OCI-M2 (cell line): ENCODE data around the gene CTIF.

Experiments
- DNase-seq: peaks from one replicate; lab custom pipeline; 2025; ENCODE audit not compliant: unreplicated experiment; lab: John Stamatoyannopoulos, UW

The CTIF gene

GRCh38 chr18:48662011-48662661, 123.3 kb downstream of the CTIF start:
- DNase-seq = no peak

DNA sequence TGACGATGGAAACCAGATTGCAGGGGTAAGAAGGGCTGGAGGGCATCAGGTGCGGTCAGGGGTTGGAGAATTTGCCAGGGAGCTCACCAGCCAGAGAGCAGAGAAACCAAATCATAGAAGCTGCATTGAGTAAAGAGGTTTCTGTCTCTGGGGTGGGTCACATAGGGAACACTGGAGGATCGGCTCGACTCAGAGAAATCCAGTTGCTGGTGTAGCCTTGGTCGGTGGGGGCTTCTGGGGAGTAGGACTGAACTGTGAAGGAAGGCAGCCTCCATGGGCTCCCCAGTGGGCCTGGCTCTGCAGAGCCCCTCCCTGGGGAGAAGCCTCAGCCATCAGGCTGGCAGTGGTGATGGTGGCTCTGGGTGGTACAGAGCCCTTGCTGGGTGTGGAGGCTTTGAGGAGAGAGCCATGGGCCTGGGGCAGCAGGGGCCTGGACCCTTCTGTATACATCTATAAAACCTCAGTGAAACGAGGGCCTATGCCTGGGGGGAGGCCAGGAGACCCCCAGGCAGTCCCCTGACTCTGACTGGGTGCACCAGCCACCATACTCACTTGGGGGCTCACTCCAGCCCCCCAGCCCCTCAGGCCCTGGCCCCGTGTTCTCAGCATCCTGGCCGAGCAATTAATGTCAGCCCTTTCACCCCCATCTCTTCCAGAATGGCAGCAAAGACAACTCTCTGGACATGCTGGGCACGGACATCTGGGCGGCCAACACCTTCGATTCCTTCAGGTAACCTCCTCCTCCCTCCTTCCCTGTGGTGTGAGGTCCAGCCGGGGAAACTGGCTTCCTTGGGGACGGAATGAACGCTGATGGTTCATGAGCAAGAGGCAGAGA, 124.5 kb downstream of the CTIF start:
- no peak for DNase-seq

GRCh38 chr18:48663931-48664847, 125.4 kb downstream of the CTIF start:
- DNase-seq = no peak

GRCh38 chr18:48665654-48666053, 126.8 kb downstream of the CTIF start:
- no peak for DNase-seq

DNA sequence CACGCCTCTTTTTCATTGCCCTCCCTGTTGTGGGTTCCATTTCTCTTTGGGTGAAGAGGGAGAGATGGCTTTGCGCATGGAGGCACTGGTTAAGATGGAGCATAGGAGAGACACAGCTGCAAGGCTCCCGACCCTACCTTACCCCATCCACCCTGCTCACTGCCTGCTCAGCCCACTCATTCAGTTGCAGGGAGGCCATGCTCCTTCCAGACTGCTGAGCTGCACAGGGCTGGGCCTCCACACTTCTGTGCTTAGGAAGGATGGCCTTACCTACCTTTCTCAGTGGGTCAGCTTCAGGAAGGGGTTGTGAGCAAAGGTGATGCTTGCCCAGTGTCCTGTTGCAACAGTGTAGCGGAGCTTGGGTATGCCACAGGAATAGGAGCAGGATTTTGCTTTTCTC, 127.8 kb downstream of the CTIF start:
- DNase-seq = no peak

DNA sequence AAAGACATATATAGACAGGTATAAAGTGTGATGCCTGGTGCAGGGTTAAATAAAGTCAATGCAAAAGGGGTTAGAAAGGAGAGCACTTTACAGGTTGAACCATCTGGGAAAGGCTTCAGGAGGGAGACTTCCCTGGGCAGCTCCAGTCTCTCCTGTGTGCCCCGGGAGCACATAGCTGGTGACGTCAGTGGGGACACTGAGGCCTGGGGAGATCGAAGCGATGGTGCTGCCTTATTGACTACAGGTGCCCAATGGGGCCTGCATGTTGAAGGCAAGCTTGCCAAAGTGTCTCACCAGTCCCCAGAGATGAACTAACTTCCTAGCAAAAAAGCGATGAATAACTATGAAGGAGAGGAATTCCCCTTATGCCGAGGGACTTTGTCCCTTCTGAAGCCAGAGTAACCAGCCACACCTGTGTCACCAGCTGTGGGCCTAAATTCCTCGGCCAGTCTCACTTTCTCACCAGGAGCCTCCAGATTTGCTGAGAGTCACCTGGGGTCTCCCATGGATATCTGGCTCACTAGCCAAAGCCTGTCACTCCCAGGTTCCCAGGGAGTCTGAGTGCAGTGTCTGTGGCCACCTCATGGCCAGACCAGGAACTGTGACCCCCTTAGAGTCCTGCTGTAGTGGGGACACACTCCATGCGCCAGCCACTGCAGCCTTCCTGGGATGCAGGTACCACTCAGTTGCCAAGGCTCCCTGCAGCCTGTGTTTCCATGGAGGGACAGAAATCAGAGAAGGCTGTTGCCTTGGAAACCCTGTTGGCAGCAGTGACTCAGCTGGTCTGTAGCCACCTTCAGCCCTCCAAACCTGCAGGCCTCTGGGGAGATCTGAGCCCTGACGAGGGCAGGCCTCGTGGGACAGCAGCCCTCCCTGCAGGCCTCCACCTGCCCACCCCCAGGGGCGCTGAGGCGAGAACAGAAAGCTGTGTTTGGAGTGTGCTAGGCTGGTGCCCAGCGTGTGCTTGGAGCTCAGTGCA, 128.7 kb downstream of the CTIF start:
- DNase-seq = no peak

GRCh38 chr18:48668466-48669179, 129.8 kb downstream of the CTIF start:
- no peak for DNase-seq

GRCh38 chr18:48669180-48669675, 130.4 kb downstream of the CTIF start:
- DNase-seq = no peak

- DNase-seq = no peak
Measured at GRCh38 chr18:48669991-48670750, 131.3 kb downstream of the CTIF start.

DNA sequence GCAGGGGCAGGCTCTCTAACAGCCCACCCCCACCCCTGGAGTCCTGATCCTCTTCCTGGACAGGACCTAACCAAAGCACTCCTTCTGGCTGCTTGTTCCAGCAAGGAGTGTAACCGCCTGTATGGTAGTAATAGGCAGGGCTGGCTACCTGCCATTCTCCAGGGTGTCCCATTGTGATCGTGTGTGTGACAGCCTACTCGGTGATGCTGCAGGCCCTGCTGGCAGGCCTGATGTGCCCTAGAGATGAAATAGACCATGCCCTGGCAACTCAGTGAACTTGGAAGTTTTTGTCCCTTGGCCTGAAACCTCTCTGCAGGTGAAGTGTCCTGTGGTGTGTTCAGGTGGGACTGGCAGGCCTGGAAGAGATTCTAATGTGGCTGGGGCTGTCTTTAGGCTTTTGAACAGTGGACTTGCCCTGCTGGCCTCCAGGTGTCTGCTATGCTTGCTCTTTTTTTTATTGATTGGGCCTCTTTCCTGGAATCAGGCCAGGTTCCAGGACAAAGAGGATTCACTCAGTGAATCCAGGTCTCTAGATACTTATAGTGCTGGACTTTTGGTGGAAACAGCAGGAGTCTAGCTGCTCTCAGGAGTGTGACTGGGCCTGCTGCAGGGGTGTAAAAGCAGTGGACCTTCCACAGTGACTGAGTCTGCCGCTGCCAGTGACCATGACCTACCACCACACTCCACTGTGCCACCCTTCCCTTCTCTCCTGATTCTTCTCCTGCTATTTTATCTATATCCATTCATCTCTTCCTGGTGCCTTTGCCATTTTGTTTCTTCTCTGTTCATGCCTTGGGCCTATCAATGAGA, 132.1 kb downstream of the CTIF start:
- no peak for DNase-seq

DNA sequence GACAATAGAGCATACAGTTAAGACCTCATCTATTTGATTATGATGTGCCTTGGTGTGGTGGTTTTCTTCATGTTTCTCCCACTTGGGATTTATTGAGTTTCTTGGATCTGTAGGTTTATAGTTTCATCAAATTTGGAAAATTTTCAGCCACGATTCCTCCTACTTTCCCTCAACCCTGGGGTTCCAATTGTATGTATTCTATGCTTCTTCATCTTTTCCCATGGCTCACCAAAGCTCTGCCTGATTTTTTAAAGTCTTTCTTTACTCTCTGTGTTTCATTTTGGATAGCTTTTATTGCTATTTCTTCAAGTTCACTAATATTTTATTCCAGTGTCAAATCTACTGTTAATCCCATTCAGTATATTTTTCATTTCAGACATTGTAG, 132.7 kb downstream of the CTIF start:
- DNase-seq = no peak

DNA sequence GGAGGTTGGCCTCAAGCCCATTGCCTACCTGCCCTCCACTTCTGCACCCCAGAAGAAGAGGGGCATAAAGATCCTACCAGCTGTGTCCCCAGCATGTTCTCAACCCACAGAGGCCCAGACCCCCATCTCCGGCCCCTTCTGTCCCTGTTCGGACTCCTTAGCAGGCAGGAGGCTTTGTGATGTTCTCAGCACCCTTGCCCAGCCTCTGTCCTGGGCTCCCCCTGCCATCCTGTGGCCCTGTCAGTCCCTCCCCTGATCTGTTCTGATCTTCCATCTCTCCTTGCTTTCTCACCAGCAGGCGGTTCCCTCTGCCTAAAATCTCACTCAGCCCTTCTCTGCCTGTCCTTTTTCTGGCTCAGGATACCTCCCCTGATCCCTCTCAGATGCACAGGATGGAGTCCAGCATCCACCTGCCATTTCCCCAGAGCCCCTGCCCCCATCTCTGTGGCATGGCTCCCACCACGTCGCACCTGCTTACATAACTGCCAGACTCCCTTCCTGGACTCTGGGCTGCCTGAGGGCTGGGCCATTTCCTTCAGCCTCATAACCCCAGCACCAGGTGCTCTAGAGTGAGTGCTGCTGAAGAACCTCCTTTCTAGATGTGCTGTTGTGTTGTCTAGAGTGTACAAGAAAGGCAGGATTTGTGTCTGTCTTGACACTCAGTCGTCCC, 134.0 kb downstream of the CTIF start:
- DNase-seq = no peak

DNA sequence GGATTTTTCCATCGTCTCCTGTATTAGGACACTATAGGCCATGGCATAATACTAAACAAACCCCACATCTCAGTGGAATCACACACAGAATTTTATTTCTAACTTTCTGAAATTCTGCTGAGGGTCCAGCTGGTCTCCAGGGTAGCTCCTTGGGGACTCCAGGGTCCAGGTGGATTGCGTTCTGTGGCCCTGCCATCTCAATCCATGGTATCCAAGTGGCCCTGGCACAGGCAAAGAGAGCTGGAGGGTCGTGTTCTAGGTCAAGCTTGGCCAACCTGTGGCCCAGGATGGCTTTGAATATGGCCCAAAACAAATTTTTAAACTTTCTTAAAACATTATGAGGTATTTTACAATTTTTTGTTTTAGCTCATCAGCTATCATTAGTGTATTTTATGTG, 134.6 kb downstream of the CTIF start:
- no peak for DNase-seq

- no peak for DNase-seq
Measured at GRCh38 chr18:48673853-48674721, 135.3 kb downstream of the CTIF start.

DNA sequence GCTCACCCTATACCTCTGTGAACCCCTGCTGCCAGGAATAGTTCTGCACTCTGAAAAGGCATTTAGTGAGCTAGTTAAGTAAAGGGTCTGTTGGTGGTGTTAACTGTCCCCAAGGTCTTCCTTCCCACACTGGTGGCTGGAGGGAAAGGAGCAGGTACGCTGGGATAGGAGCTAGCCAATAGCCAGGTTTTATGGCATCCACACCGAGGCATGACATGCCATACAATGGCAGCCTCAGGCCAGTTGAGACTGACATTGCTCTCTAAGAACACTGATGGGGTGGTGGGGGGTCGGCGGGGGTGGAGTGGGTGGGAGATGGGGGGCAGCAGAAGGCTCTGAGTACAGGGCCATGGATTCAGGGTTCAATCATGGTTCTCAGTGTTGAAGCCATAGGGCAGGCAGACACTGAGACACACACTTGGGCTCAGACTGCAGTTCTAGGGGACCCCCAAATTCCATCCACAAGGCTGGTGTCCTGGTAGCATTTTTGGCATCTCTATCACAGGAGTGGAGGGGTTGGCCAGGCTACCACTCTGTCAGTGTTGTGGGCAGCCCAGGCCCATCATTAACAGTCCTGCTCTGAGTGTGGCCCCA, 136.0 kb downstream of the CTIF start:
- DNase-seq = no peak

DNA sequence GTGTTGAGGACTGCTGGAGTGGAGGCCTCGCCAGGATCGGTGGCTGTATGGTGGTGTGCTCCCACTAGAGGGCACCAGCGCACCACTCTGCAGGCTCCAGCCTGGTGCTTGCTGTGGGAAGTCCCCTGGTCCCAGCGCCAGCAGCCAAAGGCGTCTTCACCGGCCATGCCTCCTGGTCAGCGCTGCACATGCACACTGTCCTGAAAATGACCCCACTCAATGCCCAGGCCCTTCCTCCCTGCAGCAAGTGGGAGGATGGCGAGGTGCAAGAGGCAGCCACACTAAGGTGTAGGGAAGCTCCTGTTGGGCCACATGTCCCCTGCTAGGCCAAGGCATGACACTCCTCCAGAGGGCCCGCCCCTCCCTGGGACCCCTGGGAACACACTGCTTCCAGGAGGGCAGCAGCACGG, 136.5 kb downstream of the CTIF start:
- no peak for DNase-seq
